Central memory CD4-positive, alpha-beta T cell (primary cell): ENCODE results near the gene UVRAG.

Source experiments
- DNase-seq: peaks from one replicate; pipeline ENCODE4 v3.0.0; 2022

The UVRAG gene

GRCh38 chr11:76176463-76176862 lies 361.5 kb downstream of the UVRAG start:
- DNase-seq: no peak

- no peak for DNase-seq
Observed at GRCh38 chr11:76177250-76177686, 362.3 kb downstream of the UVRAG start.

DNA sequence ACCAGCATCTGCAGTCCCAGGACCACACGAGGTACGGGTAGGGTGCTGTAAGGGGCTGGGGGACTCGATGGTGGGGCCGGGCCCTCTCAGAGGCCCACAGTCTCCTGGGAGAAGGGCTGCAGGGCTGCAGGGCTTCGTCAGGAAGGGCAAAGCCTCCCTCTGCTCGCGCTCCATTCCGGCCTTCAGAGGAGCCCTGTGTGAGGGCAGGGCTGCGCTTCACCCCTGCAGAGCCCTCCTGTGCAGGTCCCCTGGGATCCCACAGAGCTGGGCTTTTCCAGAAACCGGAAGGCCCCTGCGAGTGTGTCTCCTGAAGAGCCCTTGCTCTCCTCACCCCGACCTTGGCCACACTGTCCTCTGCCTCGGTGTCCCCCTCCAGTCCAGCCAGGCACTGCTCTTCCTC lies 364.1 kb downstream of the UVRAG start:
- no peak for DNase-seq

DNA sequence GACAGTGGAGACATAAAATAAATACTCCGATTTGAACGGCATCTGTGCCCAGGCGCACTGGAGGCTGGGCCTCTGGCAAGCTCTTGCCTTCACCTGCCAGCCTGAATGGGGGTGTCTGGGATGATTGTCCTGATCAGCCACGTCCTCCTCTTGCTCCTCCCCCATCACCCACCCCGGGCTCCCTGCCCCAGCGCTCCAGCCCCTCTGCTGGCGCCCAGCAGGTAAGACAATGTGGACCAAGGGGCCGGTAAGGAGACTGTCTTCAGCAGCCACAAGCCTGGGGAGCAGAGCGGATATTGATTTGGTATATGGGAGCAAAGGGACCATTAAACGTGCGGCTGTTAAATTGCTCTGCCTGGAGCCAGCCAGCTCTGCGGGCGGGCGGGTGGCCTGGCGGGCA lies 366.4 kb downstream of the UVRAG start:
- no peak for DNase-seq

DNA sequence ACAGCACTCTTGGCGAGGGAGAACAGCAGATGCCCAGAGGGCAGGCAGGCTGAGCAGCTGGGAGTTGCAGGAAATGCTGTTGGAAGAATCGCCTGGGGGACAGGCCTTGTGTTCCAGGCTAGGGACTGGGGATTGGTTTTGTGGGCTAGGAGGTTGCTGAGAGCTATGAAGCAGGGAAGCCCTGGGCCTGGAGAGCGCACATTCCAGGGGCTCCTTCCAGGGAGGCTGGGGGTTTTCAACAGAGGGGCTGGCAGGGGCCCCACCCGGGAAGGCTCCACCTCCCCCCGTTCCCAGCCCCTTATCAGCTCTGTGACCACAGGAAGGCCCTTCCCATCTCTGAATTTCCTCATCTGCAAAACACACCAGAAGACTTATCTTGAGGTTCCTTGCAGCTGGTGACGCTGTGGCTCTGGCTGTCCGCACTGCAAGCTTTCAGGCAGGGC lies 369.6 kb downstream of the UVRAG start:
- no peak for DNase-seq

DNA sequence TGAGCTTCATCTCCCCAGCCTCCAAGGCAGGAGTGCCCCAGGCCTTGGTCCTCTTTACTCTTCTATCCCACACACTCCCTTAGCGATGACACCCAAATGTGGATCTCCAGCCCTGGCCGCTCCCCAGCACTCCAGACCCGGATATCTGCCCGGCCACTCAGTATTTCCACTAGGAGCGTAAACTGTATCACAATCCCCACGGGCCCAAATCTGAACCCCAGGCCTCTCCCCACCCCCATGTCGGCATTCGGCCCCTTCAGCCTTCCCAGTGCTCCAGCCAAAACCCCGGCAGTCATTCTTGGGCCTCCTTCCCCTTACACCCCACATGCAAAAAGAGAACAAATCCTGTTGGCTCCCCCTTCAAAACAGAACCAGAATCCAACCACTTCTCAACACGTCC lies 370.5 kb downstream of the UVRAG start:
- no peak for DNase-seq

GRCh38 chr11:76185931-76186401 lies 371.0 kb downstream of the UVRAG start:
- DNase-seq: no peak

GRCh38 chr11:76186776-76187279 lies 371.8 kb downstream of the UVRAG start:
- no peak for DNase-seq

GRCh38 chr11:76188873-76189272 lies 373.9 kb downstream of the UVRAG start:
- no peak for DNase-seq

DNA sequence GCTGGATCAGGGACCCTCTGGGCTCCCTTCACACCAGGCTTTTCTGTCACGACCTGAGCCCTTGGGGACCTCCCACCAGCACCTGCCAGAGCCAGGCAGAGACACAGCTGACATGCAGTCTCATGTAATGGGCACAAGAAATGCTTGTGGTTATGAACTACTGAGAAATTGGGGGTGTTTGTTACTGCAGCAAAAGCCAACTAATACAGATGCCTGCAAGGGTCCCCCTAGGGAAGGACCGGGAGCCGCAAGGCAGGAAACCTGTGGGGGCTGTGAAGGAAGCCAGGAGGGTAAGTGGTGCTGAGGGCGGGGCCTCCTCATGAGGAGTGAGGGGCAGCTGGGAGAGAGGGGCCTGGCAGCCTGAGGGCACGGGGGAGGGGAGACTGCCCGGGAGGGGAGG lies 374.7 kb downstream of the UVRAG start:
- DNase-seq: no peak

DNA sequence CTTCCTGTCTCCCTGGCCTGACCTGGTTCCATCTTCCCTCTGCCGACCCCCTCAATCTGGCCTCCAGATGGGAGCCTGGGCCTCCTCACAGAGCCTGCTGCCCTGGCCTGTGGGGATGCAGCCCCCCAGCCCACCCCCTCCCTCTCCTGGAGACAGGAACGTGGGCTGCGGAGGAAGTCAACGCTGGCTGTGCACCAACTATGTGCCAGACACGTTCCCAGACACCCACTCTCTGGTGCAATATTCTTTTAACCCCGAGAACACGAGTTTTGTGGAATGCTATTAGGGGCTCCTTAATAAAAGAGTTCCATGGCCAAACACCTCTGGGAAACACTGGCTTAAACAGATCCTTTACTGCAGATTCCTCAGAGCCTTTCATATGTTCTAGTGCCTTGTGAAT lies 375.4 kb downstream of the UVRAG start:
- DNase-seq: no peak
